ENCODE data around the gene ARL4D.

ARL4D gene

GRCh38 chr17:43427362-43428043 lies 28.7 kb downstream of the ARL4D start:
- DNase-seq (ENCODE audit: low read depth): no peak

DNA sequence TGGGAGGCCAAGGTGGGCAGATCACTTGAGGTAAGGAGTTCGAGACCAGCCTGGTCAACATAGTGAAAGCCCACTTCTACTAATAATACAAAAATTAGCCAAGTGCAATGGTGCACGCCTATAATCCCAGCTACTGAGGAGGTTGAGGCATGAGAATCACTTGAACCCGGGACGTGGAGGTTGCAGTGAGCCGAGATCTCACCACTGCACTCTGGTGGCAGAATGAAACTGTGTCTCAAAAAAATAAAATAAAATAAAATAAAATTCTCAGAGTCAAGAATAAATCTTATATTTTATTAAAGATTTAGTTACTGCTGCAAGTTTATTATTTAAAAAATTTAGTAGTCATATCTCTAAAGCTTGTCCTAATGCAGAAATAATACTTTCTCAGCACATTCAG lies 29.7 kb downstream of the ARL4D start:
- no peak for DNase-seq (ENCODE audit: low read depth)

GRCh38 chr17:43430936-43431713 lies 32.3 kb downstream of the ARL4D start:
- DNase-seq (ENCODE audit: low read depth): no peak

DNA sequence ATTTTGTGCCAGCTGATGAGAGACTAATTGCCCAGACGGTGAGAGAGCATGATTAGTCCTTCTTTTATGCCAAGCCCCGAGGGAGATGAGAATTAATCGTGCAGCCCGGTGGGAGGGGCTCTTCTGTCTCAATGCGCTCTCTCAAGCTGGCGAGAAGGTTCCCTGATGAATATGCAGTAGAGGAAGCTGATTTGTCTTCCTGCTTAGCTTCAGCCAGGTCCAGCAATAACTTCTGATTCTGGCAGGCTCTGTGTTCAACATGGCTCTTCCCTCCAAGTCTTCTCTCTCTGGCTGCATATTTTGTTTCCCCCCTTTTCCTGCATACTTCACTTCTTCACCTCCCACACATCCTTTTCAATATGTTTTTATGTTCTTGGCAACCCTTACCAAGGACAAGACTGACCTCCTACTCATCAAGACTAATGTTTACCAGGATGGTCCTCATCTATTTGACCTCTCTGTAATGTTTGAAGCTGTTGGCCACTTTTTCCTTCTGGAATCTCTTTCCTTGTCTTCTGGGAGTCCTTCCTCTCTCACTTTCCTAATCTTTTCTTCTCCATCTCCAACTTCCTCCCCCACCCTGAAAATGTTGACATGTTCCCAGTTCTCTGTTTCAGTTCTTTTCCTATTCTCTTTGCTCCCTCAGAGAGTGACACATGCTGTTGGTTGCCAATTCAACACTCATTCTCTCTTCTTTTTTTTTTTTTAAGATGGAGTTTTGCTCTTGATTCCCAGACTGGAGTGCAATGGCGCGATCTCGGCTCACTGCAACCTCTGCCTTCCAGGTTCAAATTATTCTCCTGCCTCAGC lies 33.1 kb downstream of the ARL4D start:
- peak; percentile 72 for DNase-seq (ENCODE audit: low read depth)

DNA sequence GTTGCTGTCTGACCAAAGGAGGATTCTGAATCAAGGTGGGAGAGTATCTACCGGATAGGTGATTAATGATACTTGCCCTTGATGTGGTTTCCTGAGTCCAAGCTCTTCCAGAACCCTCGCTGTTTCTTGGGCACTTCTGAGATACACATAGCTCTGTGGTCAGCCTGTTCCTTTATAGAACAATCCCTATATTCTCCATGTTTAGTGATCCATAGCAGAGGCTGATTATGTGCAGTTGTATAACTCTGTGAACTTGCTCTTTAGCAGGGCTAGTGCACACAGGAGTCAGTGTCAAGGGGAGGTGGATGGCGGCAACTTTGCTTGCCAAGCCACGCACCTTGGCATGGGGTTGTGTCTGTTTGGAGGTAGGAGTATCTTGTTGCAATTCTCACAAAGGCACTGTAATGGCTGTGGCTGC lies 36.1 kb downstream of the ARL4D start:
- no peak for DNase-seq (ENCODE audit: low read depth)

GRCh38 chr17:43437756-43438155 lies 39.0 kb downstream of the ARL4D start:
- no peak for DNase-seq (ENCODE audit: low read depth)

- no peak for DNase-seq (ENCODE audit: low read depth)
These were observed 39.8 kb downstream of the ARL4D start for GRCh38 chr17:43438626-43439025.

DNA sequence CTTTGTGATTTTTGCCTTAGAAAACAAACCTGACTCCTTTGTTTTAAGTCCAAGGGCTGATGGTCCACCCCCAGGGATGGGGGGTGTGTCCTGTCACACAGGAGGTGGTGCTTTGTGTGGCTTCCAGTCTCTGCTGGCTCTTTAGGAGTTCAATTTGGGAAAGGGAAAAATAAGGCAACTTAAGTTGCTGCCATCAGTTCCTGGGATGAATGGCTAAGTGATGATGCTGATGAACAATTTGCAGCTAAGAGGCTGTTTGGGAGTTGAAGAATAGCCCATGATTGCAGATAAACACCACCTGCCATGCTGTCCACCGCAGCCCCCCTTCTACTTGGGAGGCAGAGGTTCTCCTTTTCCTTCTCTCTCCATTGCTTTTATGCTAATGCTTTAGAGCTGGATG lies 40.2 kb downstream of the ARL4D start:
- no peak for DNase-seq (ENCODE audit: low read depth)

DNA sequence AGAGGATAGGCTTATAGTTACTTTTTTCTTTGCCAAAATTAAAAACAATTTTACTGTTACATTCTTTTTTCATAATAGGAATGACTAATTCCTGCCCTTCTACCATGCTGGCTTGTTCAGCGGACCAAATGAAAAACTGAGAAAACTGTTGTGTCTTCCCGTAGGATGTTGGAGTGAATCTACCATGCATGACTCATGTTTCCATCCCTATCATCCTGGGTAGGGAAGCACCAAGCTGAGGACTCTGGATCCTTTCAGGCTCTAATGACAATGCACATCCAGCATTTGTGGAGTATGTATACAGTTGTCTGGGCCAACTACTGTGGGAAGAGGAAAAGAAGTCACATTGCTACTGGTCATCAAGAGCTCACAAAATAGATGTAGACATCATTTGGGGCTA lies 43.9 kb downstream of the ARL4D start:
- DNase-seq (ENCODE audit: low read depth): peak; percentile 85

- no peak for DNase-seq (ENCODE audit: low read depth)
These were observed 44.6 kb downstream of the ARL4D start for GRCh38 chr17:43443381-43443780.

GRCh38 chr17:43444223-43445008 lies 45.6 kb downstream of the ARL4D start:
- no peak for DNase-seq (ENCODE audit: low read depth)

DNA sequence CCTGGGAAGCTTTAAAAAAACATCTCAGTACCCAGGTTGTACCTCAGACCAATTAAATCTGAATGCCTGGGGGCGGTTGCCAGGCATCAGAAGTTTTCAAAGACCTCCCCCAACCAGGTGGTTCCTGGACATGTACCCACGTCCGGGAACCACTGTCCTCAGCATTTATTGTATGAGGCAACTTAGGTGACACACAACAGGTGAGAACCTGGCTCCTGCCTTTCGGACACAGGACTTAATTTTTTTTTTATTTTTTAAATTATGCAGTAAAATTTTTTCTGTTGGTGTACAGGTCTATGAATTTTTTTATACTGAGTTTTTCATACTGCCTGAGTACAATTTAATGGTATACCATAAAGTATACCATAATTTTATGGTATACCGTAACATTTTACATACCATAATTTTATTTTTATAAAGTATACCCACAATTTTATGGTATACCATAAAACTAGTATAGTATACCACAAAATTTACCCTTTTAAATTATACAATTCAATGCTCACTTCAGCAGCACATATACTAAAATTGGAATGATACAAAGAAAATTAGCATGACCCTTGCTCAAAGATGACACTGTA lies 46.3 kb downstream of the ARL4D start:
- DNase-seq (ENCODE audit: low read depth): no peak

DNA sequence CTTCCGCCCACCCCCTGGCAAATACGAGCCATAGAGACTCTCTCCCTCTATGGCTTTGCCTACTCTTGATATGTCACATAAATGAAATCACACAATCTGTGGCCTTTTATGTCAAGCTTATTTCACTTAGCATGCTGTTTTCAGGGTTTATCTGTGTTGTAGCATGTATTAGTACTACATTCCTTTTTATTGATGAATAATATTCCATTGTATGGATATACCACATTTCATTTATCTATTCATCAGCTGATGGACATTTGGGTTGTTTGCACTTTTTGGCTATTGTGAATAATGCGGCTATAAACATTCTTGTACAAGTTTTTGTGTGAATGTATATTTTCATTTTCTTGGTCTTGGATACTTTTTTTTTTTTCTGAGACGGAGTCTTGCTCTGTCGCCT lies 48.0 kb downstream of the ARL4D start:
- DNase-seq (ENCODE audit: low read depth): no peak

DNA sequence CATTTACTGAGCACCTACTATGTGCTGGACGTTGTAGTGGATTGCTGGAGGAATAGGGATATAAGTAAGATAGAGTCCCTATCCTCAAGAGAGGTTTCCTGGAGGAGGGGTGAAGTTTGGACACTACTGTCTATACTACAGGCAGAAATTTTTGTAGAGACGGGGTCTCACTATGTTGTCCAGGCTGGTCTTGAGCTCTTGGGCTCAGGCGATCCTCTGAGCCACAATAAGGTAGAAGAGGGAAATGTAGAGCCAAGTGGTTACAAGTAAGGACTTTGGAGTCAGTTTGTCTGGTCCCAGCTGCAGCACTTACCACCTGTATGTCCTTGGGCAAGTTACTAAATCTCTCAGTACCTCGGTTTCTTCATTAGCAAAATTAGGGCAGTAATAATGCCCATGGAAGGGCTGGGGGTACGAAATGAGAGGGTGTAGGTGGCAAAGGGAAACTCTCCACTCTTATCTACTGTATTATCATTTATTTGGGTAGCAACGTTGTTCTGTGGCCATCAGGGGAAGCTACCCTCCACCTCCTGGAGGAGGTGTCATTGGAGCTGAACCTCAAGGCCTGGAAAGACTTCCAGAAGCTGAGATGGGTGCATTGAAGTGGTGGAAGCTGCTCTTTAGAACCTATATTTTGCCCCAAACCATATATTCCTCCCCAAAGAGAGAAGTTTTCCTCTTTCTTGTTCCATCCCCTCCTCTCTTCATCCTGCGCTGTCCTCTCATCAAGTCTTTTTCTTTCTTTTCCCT lies 50.1 kb downstream of the ARL4D start:
- no peak for DNase-seq (ENCODE audit: low read depth)

DNA sequence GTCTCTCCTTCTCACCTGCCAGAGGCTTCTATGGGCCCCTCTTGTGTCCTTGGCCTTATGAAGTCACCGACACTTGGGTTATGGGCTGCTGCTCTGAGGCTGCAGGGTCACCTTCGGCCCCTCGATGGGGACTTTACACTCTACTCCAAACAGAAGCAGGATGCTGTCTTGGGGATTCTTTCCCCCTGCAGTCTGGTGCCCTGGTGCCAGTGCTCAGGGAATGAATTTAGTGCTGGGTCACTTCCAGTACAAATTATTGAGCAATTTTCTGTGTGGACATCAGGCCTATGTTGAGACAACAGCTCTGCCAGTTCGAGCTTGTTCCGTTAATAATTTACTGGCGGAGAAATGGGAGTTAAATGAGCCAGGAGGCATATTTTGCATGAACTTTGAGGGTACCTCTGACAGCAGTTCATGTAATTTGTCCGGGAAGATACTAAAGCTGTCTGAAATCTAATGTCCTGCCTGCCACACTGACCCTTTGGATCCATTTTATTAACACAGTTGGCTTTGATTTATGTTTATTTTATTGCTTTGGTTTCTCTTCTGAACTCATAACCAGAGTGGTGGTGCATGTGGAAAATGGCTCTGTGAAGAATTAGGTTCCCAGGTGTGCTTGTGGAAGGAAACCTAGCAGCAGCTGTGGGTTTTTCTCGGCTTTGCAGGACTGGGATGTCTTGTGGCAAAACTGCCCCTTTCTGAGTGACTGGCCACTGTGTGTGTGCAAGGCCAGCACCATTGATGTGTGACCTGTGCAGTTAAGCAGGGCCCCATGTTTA lies 50.9 kb downstream of the ARL4D start:
- DNase-seq (ENCODE audit: low read depth): peak; percentile 13

Data from stromal cell of bone marrow (primary cell).